GM19240 (cell line): ENCODE results near the gene TMIGD2.

Source experiments
- DNase-seq: peaks from one replicate; pipeline ENCODE4 v3.0.0; 2011; ENCODE audit warnings: low spot score; ENCODE audit not compliant: insufficient read length

TMIGD2 gene

DNA sequence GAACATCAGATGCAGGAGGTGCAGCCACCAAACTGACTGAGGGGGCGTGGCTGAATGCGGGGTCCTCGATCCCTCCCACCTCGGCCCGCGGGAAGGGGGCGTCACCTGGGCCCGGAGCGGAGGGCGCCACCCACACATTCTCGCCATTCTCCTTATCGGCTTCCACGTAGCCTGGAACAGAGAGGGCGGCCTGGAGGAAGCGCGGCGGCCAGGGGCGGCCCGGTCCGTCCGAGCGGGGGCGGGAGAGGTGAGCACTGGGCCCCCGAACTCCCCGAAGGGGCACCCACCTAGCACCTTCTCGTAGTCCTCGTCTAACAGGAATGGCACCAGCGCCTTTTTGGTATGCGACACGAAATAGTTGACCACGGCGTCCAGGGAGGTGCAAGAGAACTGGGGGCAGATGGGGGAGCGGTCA, 24.7 kb upstream of the TMIGD2 start:
- no peak for DNase-seq

DNA sequence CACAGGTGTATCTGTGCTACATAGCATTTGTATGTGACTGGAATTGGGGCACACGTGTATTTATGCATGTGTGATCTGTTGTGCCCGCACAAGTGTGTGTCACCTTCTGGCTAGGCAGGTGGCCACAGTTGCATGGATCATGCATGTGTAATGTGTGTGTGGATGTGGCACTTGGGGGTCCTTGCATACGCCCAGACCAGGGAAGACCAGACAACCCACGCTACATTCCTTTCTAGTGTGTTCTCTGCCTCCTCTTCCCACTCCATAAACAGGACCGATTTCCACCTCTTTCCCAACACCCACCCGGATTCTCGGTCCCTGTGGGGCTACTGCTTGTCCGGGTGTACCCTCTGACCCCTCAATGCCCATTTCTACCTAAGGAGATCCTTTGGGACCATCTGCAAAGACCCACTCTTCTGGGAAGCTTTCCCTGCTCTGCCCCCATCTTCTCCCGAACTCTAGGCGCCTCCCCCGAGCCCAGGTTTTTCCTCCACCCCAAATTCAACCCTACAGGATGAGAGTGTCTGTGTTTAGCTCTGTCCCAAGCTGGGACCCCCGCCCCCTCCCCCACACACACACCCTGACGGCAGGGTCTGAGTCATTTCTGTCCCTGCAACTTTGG, 24.1 kb upstream of the TMIGD2 start:
- no peak for DNase-seq

DNA sequence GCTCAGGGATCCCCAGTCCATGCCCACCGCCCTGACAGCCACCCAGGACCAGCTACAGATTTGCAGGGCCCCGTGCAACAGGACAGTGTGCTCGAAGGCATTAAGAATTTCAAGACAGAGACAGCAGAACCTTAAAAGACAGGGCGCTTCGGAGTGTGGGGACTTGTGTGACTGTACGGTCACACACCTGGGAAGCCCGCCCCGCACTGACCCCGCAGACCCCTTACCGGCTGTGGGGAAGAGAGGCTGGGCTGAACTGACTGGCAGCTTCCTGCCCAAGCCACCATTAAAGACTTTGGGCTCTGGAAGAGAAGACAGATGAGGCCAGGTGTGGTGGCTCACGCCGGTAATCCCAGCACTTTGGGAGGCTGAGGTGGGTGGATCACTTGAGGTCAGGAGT, 22.0 kb upstream of the TMIGD2 start:
- DNase-seq = no peak

DNA sequence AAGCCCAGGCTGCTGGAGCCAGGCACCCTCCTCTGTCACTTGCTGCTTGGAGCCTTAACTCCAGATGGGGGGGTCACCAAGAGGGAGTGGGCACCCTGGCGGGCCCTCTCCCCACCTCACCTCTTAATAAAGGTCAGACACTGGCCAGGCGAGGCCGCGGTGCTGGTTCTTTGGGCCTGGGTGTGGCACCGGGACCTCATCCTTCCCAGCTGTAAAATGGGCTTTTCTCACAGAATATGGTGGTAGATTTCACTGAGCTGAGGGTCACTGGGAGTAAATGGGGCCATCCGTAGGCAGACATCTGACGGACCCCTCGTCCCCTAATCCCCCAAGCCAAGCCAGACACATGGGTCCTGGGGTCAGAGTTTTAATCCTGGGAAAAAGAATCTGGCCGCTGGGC, 21.5 kb upstream of the TMIGD2 start:
- no peak for DNase-seq

DNA sequence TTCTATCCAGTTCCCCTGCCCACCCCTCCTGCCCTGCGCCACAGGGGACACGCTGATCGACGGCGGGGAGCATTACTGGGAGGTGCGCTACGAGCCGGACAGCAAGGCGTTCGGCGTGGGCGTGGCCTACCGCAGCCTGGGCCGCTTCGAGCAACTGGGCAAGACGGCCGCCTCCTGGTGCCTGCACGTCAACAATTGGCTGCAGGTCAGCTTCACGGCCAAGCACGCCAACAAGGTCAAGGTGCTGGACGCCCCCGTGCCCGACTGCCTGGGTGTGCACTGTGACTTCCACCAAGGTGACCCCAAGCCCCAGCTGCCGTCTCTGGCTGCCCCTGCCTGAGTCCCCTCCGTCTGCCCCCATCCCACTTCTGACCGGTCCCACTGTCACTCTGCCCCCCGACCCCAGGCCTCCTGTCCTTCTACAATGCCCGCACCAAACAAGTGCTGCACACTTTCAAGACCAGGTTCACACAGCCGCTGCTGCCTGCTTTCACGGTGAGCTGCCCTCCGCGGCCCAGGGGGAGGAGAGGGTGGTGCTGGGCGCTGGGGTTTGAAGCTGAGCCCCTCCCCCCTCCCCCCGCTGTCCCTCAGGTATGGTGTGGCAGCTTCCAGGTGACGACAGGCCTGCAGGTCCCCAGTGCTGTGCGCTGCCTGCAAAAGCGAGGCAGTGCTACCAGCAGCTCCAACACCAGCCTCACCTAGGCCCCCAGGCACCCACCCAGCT, 20.9 kb upstream of the TMIGD2 start:
- DNase-seq = no peak

DNA sequence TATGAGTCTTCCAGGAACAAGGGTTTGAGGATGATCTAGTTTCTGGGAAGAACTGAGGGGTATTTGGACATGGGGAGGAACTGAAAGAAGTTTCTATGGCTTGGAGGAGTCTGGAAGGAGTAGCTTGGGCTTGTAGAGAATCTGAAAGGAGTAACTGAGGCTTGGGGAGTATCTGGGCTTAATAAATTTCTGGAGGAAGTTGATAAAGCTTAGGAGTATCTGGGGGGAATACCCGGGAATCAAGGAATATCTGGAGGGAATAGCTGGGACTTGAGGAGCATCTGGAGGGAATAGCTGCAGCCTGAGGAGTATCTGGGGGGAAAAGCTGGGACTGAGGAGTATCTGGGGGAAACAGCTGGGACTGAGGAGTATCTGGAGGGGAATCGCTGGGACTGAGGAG, 18.2 kb upstream of the TMIGD2 start:
- DNase-seq = no peak

DNA sequence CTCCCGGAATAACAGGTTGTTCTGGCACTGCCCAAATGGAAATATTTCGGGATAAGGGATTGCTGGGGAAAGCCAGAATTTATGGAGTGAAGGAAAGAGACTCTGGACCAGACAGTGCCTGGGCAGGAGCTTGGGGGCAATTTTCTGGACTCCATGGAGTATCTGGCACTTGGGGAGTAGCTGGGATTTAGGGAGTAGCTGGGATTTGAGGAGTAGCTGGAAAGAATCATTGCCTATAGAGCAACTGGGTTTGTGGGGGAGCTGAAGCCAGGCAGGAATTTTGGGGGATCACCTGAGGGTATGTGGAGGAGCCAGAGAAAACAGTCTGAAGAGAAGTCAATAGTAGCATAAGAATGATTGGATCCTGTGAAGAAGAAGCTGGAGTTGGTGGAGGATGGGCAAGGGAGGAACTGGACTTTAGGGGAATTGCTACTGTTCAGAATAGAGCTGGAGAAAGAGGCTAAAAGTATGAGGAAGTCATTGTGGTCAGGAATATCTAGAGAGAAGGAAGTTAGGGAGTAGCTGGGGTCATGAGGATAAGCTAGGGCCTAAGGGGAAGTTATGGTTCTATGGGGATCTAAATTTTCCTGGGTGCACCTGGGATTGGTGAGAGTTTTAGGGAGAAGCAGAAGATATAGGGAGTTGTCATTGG, 17.0 kb upstream of the TMIGD2 start:
- no peak for DNase-seq

DNA sequence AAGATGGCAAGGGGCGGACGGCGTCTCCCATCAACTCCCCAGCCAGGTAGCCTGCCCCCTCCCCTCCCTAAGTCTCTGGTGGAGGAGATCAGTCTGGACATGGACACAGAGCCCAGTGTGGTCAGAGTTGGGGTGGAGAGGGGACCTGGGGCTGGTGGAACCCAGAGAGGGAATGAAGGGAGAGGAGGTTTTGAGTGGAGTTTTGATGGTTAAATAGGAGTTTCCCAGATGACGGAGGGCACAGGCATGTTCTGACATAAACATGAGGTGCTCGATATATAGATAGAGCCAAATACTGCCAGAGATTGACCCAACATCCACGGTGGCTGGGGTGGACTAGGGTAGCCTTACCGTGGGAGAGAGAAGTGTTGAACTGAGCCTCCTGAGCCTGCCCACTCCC, 16.3 kb upstream of the TMIGD2 start:
- DNase-seq = no peak

DNA sequence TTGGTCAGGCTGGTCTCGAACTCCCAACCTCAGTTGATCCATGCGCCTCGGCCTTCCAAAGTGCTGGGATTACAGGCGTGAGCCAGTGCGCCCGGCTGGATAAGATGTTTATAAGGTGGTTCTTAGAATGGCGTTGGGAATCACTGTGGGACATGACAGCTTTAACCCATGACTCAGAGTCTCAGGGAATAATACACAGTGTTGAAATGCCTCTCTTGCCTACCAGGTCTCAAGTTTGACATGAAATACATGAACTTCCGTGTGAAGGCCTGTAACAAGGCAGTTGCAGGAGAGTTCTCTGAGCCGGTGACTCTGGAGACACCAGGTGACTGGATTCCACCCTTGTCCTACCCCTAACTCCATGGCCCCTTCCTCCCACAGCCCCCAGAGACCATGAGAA, 14.8 kb upstream of the TMIGD2 start:
- no peak for DNase-seq

DNA sequence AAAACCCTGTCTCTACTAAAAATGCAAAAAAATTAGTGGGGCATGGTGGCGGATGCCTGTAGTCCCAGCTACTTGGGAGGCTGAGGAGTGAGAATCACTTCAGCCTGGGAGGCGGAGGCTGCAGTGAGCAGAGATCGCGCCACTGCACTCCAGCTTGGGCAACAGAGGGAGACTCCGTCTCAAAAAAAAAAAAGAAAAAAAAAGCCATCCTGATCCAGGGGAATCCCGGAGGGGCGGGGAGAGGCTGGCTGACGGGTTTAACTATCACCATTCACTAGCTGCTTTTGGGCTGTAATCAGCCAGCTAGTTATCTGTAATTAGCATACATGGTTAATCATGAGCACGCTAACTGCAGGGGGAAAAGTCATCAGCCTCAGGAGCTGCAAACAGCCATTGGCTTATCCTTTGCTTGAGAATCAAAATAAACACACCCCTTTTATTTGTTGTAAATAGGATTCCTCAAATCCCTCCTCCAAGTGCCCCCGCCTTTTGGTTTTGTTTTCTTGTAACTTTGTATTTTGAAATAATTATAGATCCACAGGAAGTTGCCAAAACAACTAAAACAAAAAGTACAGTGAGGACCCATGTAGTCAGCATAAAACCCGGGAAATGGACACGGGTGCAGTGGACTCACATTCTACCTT, 11.8 kb upstream of the TMIGD2 start:
- DNase-seq = no peak

DNA sequence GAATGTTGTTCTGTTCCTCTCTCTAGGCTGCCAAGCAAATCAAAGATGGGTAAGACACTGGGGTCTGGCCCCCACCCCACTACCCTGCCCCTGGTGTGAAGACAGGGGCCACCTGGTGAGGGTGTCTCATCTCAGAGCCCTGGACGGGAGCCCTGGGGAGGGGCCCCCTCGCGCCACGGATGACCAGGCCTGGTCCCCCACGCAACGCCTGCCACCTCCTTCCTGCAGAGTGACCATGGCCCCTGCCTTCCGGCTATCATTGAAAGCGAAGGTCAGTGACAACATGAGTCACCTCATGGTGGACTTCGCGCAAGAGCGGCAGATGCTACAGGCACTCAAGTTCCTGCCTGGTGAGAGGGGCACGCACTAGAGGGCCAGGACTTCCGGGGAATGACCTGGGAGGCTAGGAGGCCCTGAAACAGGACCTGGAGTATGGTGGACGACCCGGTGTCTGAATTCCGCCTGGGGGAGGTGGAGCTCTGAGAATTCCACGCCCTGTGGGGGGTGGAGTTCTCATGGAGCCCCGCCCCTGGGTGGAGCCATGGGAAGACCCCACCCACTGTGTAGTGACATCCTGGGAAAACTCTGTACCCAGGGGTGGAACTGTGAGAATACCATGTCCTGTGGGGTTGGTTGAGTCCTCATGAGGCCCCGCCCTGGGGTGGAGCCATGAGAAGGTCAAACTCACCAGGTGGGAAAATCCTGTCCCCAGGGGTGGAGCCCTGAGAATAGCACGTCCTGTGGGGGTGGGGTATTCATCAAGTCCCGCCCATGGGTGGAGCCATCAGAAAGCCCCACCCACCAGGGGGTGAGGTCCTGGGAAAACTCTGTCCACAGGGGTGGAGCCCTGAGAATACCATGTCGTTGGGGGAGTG, 8.3 kb upstream of the TMIGD2 start:
- DNase-seq = no peak

DNA sequence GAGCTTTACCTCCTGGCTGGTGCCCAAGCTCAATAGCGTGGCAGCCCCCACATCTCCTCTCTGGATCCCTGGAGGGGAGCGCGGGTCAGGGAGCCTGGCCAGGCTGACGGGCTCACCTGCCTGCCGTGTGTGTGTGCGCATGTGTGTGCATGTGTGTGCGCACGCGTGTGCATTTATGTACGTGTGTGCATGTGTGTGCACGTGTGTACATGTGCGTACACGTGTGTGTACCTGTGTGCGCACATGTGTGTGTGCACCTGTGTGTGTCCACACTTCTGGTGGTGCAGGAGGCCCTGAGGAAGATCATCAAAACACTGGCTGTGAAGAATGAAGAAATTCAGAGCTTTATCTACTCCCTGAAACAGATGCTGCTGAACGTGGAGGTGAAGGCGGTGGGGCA, 3.5 kb upstream of the TMIGD2 start:
- DNase-seq = no peak

DNA sequence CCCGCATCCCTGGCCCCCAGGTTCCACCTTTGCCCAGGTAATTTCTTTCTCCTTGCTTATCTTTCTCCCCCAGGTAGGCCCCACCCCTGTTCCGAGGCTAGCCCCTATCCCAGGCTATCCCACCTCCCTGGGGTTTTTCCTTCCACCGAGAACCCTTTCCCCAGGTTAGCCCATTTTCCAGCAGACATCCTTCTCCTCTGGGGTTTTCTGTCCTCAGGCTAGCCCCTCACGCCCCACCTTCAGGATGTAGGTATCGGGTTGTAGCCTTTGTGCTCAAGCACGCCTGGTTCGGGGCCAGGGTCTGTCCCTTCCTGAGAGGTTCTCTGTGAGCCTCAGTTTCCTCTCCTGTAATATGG, 3.0 kb upstream of the TMIGD2 start:
- DNase-seq = no peak

DNA sequence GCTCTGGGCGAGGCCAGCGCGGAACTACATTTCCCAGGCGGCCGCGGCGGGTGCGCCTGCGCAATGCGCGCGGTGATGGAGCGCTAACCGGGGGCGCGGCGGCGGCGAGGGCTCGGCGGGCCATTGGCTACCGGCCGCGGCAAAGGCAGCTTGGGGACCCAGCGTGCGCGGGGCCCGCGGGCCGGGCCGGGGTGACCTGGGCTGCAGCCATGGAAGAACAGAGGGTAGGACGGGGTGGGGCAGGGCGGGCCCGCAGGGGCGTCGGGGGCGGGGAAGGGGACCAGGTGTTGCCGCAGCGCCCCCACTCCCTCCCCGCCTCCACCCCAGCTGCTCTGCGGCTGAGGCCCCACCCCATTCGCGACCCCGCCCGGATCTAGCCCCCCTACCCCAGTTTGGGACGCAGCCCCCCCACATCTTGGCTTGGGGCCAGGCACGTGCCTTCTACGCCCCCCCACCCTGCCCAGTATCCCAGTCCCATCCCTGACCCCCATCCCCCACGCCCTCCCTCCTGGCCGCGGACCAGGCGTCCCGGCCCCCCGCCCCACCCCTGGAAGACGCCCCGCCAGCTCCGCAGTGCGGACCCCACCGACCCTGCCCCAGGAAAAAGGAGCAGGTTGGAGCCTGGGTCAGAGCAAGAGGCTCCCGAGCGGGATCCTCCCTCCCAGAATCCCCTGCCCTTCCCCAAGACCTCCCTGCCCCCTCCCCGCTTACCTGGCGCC, 2.5 kb upstream of the TMIGD2 start, which contains the start of gene FSD1:
FSD1 (plus strand) TSS at position 61 of the 719 bp plus-strand sequence; CDS start at position 210, 149 bp downstream.
- DNase-seq = peak; percentile 94

DNA sequence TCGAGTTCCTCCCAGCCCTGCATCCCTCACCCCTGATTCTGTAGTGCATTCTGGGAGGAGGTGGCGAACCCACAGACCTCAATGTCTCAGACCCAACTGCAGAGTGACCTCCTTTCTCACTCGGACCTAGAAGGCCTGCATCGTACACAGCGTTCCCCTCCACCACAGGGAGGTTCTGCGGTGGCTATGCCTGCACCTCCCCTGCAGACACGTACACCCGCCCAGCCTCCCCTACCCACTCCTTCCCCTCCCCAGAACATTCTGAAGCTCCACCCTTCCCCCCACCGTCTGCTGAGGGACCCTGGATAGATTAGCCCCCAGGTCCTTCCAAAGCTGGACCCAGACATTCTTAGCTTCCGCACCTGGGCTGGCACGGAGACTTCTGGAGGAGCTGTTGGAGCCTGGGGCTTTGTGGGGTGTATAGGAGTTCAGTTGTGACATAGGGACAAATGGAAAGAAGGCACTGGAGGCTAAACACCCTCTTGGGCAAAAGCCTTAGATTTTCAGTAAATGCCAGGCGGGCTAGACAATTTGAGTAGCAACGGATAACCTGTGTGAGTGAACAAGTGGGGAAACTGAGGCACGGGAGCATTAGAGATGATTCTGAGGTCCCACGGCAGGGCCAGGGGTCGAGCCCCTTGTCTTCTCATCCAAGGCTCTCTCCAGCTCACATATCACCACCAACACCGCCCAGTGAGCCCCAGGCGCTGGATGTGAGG, 1.8 kb upstream of the TMIGD2 start:
- no peak for DNase-seq

DNA sequence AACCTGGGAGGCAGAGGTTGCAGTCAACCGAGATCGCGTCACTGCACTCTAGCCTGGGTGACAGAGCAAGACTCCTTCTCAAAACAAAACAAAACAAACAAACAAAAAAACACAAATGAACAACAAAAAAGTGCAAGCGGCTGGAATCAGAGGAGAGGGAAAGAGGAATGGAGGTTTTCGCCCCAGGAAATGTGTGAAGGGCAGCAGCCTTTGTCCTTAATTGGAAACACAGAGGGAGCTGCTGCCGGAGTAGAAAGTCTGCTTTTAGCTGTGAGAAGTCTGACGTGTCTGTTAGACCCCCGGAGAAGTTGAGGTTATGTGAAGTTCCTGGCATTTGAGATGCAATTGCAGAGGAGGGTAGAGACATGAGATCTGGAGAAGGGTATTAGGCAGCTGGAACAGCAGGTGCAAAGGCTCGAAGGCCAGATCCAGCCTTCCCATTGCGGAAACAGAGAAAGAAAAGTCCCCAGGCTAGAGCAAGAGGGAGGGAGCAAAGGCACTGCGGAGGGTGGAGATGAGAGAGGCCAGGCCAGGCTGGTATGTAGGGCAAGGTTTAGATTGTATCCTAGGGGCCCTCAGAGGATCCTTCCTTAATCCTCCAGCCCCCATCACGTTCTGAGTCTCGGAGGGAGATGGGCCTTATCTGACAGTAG, 473 bp downstream of the TMIGD2 start:
- no peak for DNase-seq

DNA sequence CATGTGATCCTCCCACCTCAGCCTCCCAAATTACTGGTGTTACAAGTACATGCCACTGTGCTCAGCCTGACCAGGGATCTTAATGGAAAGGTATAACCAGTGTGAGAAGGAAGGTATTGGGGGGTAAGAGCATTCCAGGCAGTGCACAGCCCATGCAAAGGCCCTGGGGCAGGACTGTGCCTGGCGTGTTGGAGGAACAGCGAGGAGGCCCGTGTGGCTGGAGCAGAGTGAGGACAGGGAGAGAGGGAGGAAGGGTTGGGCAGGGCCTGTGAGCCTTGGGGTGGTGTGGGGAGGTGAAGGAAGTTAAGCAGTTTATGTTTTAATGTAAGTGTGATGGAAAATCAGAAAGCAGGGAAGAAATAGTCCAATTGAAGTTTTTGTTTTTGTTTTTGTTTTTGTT, 1.6 kb downstream of the TMIGD2 start:
- no peak for DNase-seq

DNA sequence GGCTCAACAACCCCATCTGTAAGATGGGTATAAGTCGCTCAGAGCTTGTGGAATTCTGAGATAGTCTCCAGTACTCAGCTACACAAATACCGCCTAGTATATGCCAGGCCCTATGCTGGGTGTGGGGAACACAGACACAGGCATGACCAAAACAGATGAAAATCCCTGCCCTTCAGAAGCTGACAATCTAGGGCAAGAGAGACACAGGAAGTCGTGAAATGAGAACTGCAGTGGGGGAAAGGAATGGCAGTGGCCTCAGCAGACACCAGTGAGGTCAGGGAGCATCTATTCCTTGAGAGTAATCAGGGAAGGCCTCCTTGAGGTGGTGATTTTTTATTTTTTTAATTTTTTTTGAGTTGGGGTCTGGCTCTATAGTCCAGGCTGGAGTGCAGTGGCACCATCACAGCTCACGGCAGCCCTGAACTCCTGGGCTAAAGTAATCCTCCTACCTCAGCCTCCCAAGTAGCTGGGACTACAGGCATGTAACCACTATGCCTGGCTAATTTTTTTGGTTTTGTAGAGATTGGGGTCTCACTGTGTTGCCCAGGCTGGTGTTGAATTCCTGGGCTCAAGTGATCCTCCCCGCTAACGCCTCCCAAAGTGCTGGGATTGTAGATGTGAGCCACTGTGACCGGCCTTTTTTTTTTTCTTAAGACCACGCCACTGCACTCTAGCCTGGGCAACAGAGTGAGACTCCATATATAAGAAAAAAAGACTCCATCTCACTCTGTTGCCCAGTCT, 3.2 kb downstream of the TMIGD2 start:
- no peak for DNase-seq
